ENCODE results near the gene PRC1. TPM values are rescaled to one million over a fixed set of nuclear protein-coding genes. Genes with fewer than 3 reads are reported as not detected.

PRC1 gene
- polyA plus RNA-seq, 1 donor (not counting 4 experiments of a cell fraction or from before 2014, with no cell fraction given), result 105 TPM

DNA sequence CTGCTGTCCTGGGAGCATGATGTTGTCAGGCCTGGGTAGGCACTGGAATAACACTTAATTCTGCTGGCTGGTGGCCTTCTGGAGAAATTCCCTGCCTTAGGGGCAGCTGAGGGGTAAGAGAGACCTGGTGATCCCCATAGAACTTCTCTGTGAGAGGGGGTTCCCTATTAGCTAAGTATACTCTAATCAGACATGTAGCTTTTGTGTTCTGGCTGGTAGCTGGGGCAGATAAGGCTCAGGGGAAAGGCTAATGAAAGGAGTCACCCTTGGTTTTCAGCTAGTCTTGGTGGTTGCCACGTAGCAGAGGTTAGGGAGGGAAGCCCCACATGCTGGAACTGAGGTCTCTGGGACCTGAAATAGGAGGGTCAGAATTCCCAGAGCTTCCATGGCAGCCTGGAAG is 61.0 kb downstream of the PRC1 start:
- Histone ChIP-seq H3K4me1 (ENCODE audit: control insufficient read depth, extremely low read depth, insufficient read depth, low read length) (peaks cover 39% of the 10 kb centered on the region), H3K4me2 (ENCODE audit: control insufficient read depth, extremely low read depth, insufficient read depth, low read depth, low read length) (no peak overlapping the region), H3K9ac (ENCODE audit: control insufficient read depth, extremely low read depth, insufficient read depth, low read length) (no peak overlapping the region), H3K27ac (ENCODE audit: control insufficient read depth, insufficient read depth, low read length) (no peak overlapping the region), H3K27me3 (ENCODE audit: control insufficient read depth, extremely low read depth, insufficient read depth, low read length) (no peaks in the 10 kb centered on the region), H2AFZ (ENCODE audit: control insufficient read depth, low read length) (no peak overlapping the region), H3K9me1 (ENCODE audit: control insufficient read depth, extremely low read depth, insufficient read depth, low read length) (no peaks in the 10 kb centered on the region), H3K9me3 (ENCODE audit: control insufficient read depth, low read depth, low read length) (no peaks in the 10 kb centered on the region), H3K36me3 (ENCODE audit: control insufficient read depth in 2 of 2, extremely low read depth in 1 of 2, insufficient read depth in 2 of 2, low read length in 2 of 2) (peaks cover 3 to 7% of the 10 kb centered on the region in 2 experiments), H3K4me3 (ENCODE audit: control insufficient read depth in 2 of 3, extremely low read depth in 1 of 3, insufficient read depth in 2 of 3, low read depth in 1 of 3, low read length in 3 of 3) (no peak overlapping the region), H3K79me2 (ENCODE audit: control insufficient read depth, insufficient read depth, low read length) (peaks cover 21% of the 10 kb centered on the region), H4K20me1 (ENCODE audit: control insufficient read depth, extremely low read depth, insufficient read depth, low read length) (no peaks in the 10 kb centered on the region)
- dilution Hi-C loops (cut with MboI; ENCODE audit: extremely low pct_ligation_motif_present, low sequenced_read_pairs), result no loop called here
- TF ChIP-seq, protein P1, sequence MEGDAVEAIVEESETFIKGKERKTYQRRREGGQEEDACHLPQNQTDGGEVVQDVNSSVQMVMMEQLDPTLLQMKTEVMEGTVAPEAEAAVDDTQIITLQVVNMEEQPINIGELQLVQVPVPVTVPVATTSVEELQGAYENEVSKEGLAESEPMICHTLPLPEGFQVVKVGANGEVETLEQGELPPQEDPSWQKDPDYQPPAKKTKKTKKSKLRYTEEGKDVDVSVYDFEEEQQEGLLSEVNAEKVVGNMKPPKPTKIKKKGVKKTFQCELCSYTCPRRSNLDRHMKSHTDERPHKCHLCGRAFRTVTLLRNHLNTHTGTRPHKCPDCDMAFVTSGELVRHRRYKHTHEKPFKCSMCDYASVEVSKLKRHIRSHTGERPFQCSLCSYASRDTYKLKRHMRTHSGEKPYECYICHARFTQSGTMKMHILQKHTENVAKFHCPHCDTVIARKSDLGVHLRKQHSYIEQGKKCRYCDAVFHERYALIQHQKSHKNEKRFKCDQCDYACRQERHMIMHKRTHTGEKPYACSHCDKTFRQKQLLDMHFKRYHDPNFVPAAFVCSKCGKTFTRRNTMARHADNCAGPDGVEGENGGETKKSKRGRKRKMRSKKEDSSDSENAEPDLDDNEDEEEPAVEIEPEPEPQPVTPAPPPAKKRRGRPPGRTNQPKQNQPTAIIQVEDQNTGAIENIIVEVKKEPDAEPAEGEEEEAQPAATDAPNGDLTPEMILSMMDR (optimal IDR thresholded peaks at IDR 0.05 in 1 of 3, IDR thresholded peaks at IDR 0.05 in 1 of 3, conservative IDR thresholded peaks at IDR 0.05 in 1 of 3; ENCODE audit: extremely low read depth in 1 of 3, insufficient read depth in 2 of 3, low read length in 3 of 3), result no peak
- no peak for FAIRE-seq
- no peak for DNase-seq (ENCODE audit: low read depth, low spot score)

DNA sequence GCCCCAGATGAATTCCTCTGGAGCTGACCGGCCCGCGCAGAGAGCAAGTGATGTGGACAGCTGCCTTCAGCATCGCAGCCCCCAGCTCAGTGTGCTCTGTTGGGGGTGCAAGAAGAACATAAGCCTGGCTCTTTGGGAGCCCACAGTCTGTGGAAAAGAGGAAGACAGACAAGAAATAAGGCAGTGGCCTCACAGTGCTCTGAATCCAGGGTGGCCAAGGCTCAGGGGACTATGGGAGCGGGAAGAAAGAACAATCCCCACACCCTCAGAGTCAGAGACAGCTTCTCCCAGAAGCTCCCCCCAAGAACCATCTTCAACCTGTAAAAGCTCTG is 61.7 kb downstream of the PRC1 start:
- H4K20me1 ChIP-seq (ENCODE audit: control insufficient read depth, extremely low read depth, insufficient read depth, low read length), result no peaks in the 10 kb centered on the region
- H3K4me2 ChIP-seq (ENCODE audit: control insufficient read depth, extremely low read depth, insufficient read depth, low read depth, low read length), result peak overlapping the region; percentile 27
- TF ChIP-seq, protein P1 (optimal IDR thresholded peaks at IDR 0.05 in 1 of 3, IDR thresholded peaks at IDR 0.05 in 1 of 3, conservative IDR thresholded peaks at IDR 0.05 in 1 of 3; ENCODE audit: extremely low read depth in 1 of 3, insufficient read depth in 2 of 3, low read length in 3 of 3), result no peak
- TF ChIP-seq EZH2 (IDR thresholded peaks at IDR 0.05; ENCODE audit: low read length), result no peak
- dilution Hi-C loops (cut with MboI; ENCODE audit: extremely low pct_ligation_motif_present, low sequenced_read_pairs), result no loop called here
- peak overlapping the region; percentile 78 to 91 (median 89) for H3K4me3 ChIP-seq (ENCODE audit: control insufficient read depth in 2 of 3, extremely low read depth in 1 of 3, insufficient read depth in 2 of 3, low read depth in 1 of 3, low read length in 3 of 3)
- H3K27me3 ChIP-seq (ENCODE audit: control insufficient read depth, extremely low read depth, insufficient read depth, low read length), result no peaks in the 10 kb centered on the region
- no peak overlapping the region for H3K27ac ChIP-seq (ENCODE audit: control insufficient read depth, insufficient read depth, low read length)
- H3K79me2 ChIP-seq (ENCODE audit: control insufficient read depth, insufficient read depth, low read length), result peaks cover 18% of the 10 kb centered on the region
- no peak for DNase-seq (ENCODE audit: low read depth, low spot score)
- H3K9me1 ChIP-seq (ENCODE audit: control insufficient read depth, extremely low read depth, insufficient read depth, low read length), result no peaks in the 10 kb centered on the region
- peaks cover 3 to 5% of the 10 kb centered on the region in 2 experiments for H3K36me3 ChIP-seq (ENCODE audit: control insufficient read depth in 2 of 2, extremely low read depth in 1 of 2, insufficient read depth in 2 of 2, low read length in 2 of 2)
- peaks cover 39% of the 10 kb centered on the region for H3K4me1 ChIP-seq (ENCODE audit: control insufficient read depth, extremely low read depth, insufficient read depth, low read length)
- no peak for FAIRE-seq
- H3K9ac ChIP-seq (ENCODE audit: control insufficient read depth, extremely low read depth, insufficient read depth, low read length), result peak overlapping the region; percentile 76
- no peaks in the 10 kb centered on the region for H3K9me3 ChIP-seq (ENCODE audit: control insufficient read depth, low read depth, low read length)
- H2AFZ ChIP-seq (ENCODE audit: control insufficient read depth, low read length), result peak overlapping the region; percentile 89
